Endothelial cell of umbilical vein (primary cell): ENCODE results near the gene FAAP100. TPM values are rescaled to one million over a fixed set of nuclear protein-coding genes. Genes with fewer than 3 reads are reported as not detected.

Source experiments
- BruUV-seq: library from RNA; stranded (reverse); fragments of 400-500 nt; replicated peaks from 2 replicates; lab custom pipeline; 2021; lab: Mats Ljungman, UMichigan
- CTCF ChIA-PET: fragments of 300-600, 350-600 bp; sonication (Branson Sonifier 250); formaldehyde crosslinking; loops from one replicate; lab custom pipeline; 2021; ENCODE audit warnings: antibody characterized with exemption, inconsistent platforms; lab: Charles Lee
- POLR2A ChIA-PET: fragments of 300-600, 350-600 bp; sonication (Branson Sonifier 250); formaldehyde crosslinking; loops from one replicate; lab custom pipeline; 2021; ENCODE audit warnings: antibody characterized with exemption, inconsistent platforms; lab: Charles Lee
- DNase-seq: peaks from one replicate; pipeline ENCODE4 v3.0.0-alpha.2; 2011; ENCODE audit warnings: low read depth, low spot score
- FAIRE-seq: peaks from 2 replicates; lab custom pipeline; 2011; peaks lifted over from hg19 to GRCh38; lab: Jason Lieb, UNC
- H2AFZ ChIP-seq: 2 replicates; pipeline ENCODE4 v1.6.0; 2012; ENCODE audit warnings: low read depth, low read length, control low read depth, inconsistent platforms
- H3K27ac ChIP-seq: 2 replicates; pipeline ENCODE4 v1.5.1; 2011; ENCODE audit warnings: low read depth, mild to moderate bottlenecking, control low read depth, low read length, moderate library complexity; ENCODE audit not compliant: insufficient read depth
- H3K27me3 ChIP-seq, 2 experiments: 2 replicates each; pipeline versions ENCODE4 v1.6.0 to v1.6.1; 2011; ENCODE audit warnings: low read length in 2 of 2, mixed read lengths in 1 of 2; ENCODE audit not compliant: control insufficient read depth in 2 of 2, insufficient read depth in 2 of 2
- H3K36me3 ChIP-seq, 2 experiments: 2 replicates in 1 of 2; 3 replicates in 1 of 2; pipeline ENCODE4 v1.5.1; 2011; ENCODE audit warnings: low read length in 2 of 2, mild to moderate bottlenecking in 1 of 2, moderate library complexity in 1 of 2; ENCODE audit not compliant: control insufficient read depth in 2 of 2, insufficient read depth in 2 of 2; ENCODE audit errors: extremely low read depth in 1 of 2
- H3K4me1 ChIP-seq: 3 replicates; pipeline ENCODE4 v1.5.1; 2011; ENCODE audit warnings: mild to moderate bottlenecking, low read length; ENCODE audit not compliant: control insufficient read depth, insufficient read depth; ENCODE audit errors: extremely low read depth
- H3K4me2 ChIP-seq: 2 replicates; pipeline ENCODE4 v1.6.1; 2011; ENCODE audit warnings: low read length, control low read depth, mixed read lengths; ENCODE audit not compliant: insufficient read depth
- H3K4me3 ChIP-seq, 3 experiments: fragments of 200-600 bp in 1 of 3; sonication (generic), shearing (Covaris generic) in 1 of 3; replicated peaks in 1 of 3; 2 replicates each; pipeline ENCODE4 v1.5.1; 2011 to 2016; ENCODE audit warnings: control low read depth in 3 of 3, low read length in 3 of 3, mild to moderate bottlenecking in 2 of 3, inconsistent platforms in 1 of 3, low read depth in 1 of 3, moderate library complexity in 1 of 3; ENCODE audit not compliant: insufficient read depth in 1 of 3
- H3K79me2 ChIP-seq: 2 replicates; pipeline ENCODE4 v1.6.0; 2012; ENCODE audit warnings: low read length, inconsistent platforms; ENCODE audit not compliant: control insufficient read depth, insufficient read depth
- H3K9ac ChIP-seq: replicated peaks from 2 replicates; pipeline ENCODE3; 2011; ENCODE audit warnings: low read length, control low read depth; ENCODE audit not compliant: insufficient read depth; ENCODE audit errors: extremely low read depth
- H3K9me1 ChIP-seq: replicated peaks from 3 replicates; pipeline ENCODE4 v1.6.0; 2011; ENCODE audit warnings: mild to moderate bottlenecking, low read length; ENCODE audit not compliant: control insufficient read depth, insufficient read depth; ENCODE audit errors: extremely low read depth
- H3K9me3 ChIP-seq: replicated peaks from 2 replicates; pipeline ENCODE4 v1.5.1; 2012; ENCODE audit warnings: low read length, inconsistent platforms; ENCODE audit not compliant: control insufficient read depth, insufficient read depth
- H4K20me1 ChIP-seq: replicated peaks from 2 replicates; pipeline ENCODE3; 2011; ENCODE audit warnings: mild to moderate bottlenecking, low read length; ENCODE audit not compliant: control insufficient read depth, insufficient read depth; ENCODE audit errors: extremely low read depth
- EZH2 ChIP-seq: IDR thresholded peaks from 2 replicates; pipeline ENCODE4 v1.6.1; 2012; ENCODE audit warnings: borderline replicate concordance, low read depth, mild to moderate bottlenecking, moderate library complexity, low read length, inconsistent platforms; ENCODE audit not compliant: severe bottlenecking
- FOS ChIP-seq: IDR thresholded peaks from 2 replicates; pipeline ENCODE4 v1.6.1; 2011; ENCODE audit warnings: mild to moderate bottlenecking, low read length, moderate library complexity, borderline replicate concordance; ENCODE audit not compliant: insufficient read depth
- GATA2 ChIP-seq: IDR thresholded peaks from 2 replicates; pipeline ENCODE4 v1.7.0; 2011; ENCODE audit warnings: low read depth, mild to moderate bottlenecking, moderate library complexity, mixed read lengths, low read length; ENCODE audit not compliant: insufficient read length, insufficient read depth
- JUN ChIP-seq: IDR thresholded peaks from 2 replicates; pipeline ENCODE4 v1.6.1; 2011; ENCODE audit warnings: borderline replicate concordance, low read depth; ENCODE audit not compliant: insufficient read length, insufficient read depth
- MYC ChIP-seq: IDR thresholded peaks from one replicate; pipeline ENCODE4 v1.6.1; 2011; ENCODE audit warnings: mild to moderate bottlenecking, low read depth, low read length
- POLR2A ChIP-seq: IDR thresholded peaks from 2 replicates; pipeline ENCODE4 v1.6.1; 2012; ENCODE audit warnings: low read depth, mild to moderate bottlenecking, control low read depth, low read length
- POLR2AphosphoS5 ChIP-seq: IDR thresholded peaks from 2 replicates; pipeline ENCODE4 v1.6.1; 2012; ENCODE audit warnings: low read depth, mild to moderate bottlenecking, control low read depth, low read length, moderate library complexity; ENCODE audit not compliant: insufficient read depth
- dilution Hi-C: fragments of 300-500 bp; cut with MboI; formaldehyde crosslinking; loops from one replicate; pipeline ENCODE4 v1.15.0; 2019; ENCODE audit warnings: low sequenced_read_pairs; ENCODE audit not compliant: extremely low pct_ligation_motif_present
- intact Hi-C: fragments of 100-400 bp; cut with micrococcal nuclease; formaldehyde crosslinking; loops from one replicate; pipeline ENCODE4 v1.10.0; 2022
- polyA plus RNA-seq, 4 experiments: library from polyadenylated mRNA; depleted of rRNA in 3 of 4; stranded (reverse) in 3 of 4; unstranded in 1 of 4; fragments of >200 nt; gene quantifications; 2 replicates each; pipeline versions ENCODE4 v1.2.1 to v1.2.3, GENCODE V29; 2011 to 2012; ENCODE audit warnings: missing spikeins in 1 of 4
- total RNA-seq: library from RNA; stranded (reverse); gene quantifications from 2 replicates; pipeline ENCODE4 v1.2.3, GENCODE V29; 2021
- TF ChIP-seq, protein P1 (sequence below): IDR thresholded peaks from 2 replicates; pipeline ENCODE4 v1.6.1; 2011; ENCODE audit not compliant: insufficient read depth, insufficient read length
- TF ChIP-seq, protein P2 (sequence below), 2 donors: IDR thresholded peaks; 1 replicate in 1 of 2; 2 replicates in 1 of 2; pipeline ENCODE4 v1.5.1; 2011; ENCODE audit warnings: low read length in 2 of 2, mild to moderate bottlenecking in 2 of 2, moderate library complexity in 2 of 2, control low read depth in 1 of 2, inconsistent platforms in 1 of 2, low read depth in 1 of 2; ENCODE audit not compliant: insufficient read depth in 1 of 2; ENCODE audit errors: extremely low read depth in 1 of 2

The FAAP100 gene
- total and polyA plus RNA-seq, 2 donors (not counting 3 experiments of a cell fraction or from before 2014, with no cell fraction given), result 35.4 to 54.3 TPM

DNA sequence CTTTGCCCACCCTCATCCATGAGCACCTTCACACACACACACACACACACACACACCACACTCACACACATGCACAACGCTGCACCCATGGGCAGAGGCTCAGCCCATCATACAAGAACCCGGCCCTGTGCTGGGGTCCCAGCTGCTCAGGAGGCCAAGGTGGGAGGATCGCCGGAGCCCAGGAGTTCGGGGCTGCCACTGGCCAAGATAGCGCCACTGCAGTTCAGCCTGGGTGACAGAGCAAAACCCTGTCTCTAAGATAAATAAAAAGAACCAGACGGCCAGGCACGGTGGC is 27.3 kb downstream of the FAAP100 start:
- no peaks in the 10 kb centered on the region for H3K4me1 ChIP-seq
- CTCF ChIA-PET, result interaction anchor here (1.2 kb wide), 1 partner anchor 12 kb away, joined by 3 read pairs; the partner anchor contains the start of gene ACTG1
- no peaks in the 10 kb centered on the region for H3K27me3 ChIP-seq
- H3K9me3 ChIP-seq, result no peaks in the 10 kb centered on the region
- dilution Hi-C loops (no loop called here), intact Hi-C loops (no loop called here)
- no peak overlapping the region for H3K4me2 ChIP-seq
- no peak overlapping the region for H2AFZ ChIP-seq
- H4K20me1 ChIP-seq, result no peaks in the 10 kb centered on the region
- no peak for TF ChIP-seq GATA2
- TF ChIP-seq, protein P1, sequence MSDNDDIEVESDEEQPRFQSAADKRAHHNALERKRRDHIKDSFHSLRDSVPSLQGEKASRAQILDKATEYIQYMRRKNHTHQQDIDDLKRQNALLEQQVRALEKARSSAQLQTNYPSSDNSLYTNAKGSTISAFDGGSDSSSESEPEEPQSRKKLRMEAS, result no peak
- no peak for TF ChIP-seq MYC
- no peak for TF ChIP-seq POLR2AphosphoS5
- TF ChIP-seq, protein P2, sequence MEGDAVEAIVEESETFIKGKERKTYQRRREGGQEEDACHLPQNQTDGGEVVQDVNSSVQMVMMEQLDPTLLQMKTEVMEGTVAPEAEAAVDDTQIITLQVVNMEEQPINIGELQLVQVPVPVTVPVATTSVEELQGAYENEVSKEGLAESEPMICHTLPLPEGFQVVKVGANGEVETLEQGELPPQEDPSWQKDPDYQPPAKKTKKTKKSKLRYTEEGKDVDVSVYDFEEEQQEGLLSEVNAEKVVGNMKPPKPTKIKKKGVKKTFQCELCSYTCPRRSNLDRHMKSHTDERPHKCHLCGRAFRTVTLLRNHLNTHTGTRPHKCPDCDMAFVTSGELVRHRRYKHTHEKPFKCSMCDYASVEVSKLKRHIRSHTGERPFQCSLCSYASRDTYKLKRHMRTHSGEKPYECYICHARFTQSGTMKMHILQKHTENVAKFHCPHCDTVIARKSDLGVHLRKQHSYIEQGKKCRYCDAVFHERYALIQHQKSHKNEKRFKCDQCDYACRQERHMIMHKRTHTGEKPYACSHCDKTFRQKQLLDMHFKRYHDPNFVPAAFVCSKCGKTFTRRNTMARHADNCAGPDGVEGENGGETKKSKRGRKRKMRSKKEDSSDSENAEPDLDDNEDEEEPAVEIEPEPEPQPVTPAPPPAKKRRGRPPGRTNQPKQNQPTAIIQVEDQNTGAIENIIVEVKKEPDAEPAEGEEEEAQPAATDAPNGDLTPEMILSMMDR (IDR thresholded peaks at IDR 0.05; ENCODE audit: extremely low read depth in 1 of 2, insufficient read depth in 1 of 2, low read depth in 1 of 2, low read length in 2 of 2), result no peak
- TF ChIP-seq FOS, result no peak
- TF ChIP-seq JUN, result no peak
- no peak for TF ChIP-seq POLR2A
- no peak for TF ChIP-seq EZH2
- POLR2A ChIA-PET, result no interaction called here
- H3K9ac ChIP-seq, result no peak overlapping the region
- H3K27ac ChIP-seq, result no peak overlapping the region
- no peak overlapping the region for H3K4me3 ChIP-seq
- no peaks in the 10 kb centered on the region for H3K79me2 ChIP-seq
- FAIRE-seq (no peak), DNase-seq (no peak)
- no peaks in the 10 kb centered on the region for H3K9me1 ChIP-seq
- no peaks in the 10 kb centered on the region for H3K36me3 ChIP-seq
- BruUV-seq, result no TSS peak
